Measurements from ENCODE around the gene FLNB. TPM values are rescaled to one million over a fixed set of nuclear protein-coding genes. Genes with fewer than 3 reads are reported as not detected.

Gene FLNB
- total and polyA plus RNA-seq, 8 donors = 80.1 to 126 (median 93.3) TPM

GRCh38 chr3:58023531-58023930, 15.3 kb downstream of the FLNB start:
- no peak overlapping the region for H3K27ac ChIP-seq
- intact Hi-C loops (cut with DNase I) = no loop called here
- no peaks in the 10 kb centered on the region for H3K36me3 ChIP-seq
- DNase-seq = no peak
- peaks cover 12 to 23% of the 10 kb centered on the region in 2 donors for H3K4me1 ChIP-seq
- H3K27me3 ChIP-seq = no peaks in the 10 kb centered on the region
- no peak overlapping the region for H3K4me3 ChIP-seq
- H3K9me3 ChIP-seq = no peaks in the 10 kb centered on the region
- TF ChIP-seq CTCF (IDR thresholded peaks at IDR 0.05) = no peak
- no peak for ATAC-seq

- Histone ChIP-seq H3K27ac (peak overlapping the region; percentile 26 to 45), H3K4me1 (peaks cover 12 to 13% of the 10 kb centered on the region in 2 donors), H3K36me3 (no peaks in the 10 kb centered on the region), H3K4me3 (no peak overlapping the region), H3K27me3 (no peaks in the 10 kb centered on the region), H3K9me3 (no peaks in the 10 kb centered on the region)
- TF ChIP-seq CTCF (IDR thresholded peaks at IDR 0.05) = no peak
- intact Hi-C loops (cut with DNase I) = no loop called here
- no peak for ATAC-seq
- no peak for DNase-seq
Observed at GRCh38 chr3:58025406-58025805, 17.2 kb downstream of the FLNB start.

- intact Hi-C loops (cut with DNase I) = no loop called here
- no peaks in the 10 kb centered on the region for H3K36me3 ChIP-seq
- DNase-seq (peak in 2 of 4 donors; percentile 61 to 84), ATAC-seq (peak; percentile 77)
- peaks cover 12 to 13% of the 10 kb centered on the region in 2 donors for H3K4me1 ChIP-seq
- no peak for TF ChIP-seq CTCF (IDR thresholded peaks at IDR 0.05)
- H3K9me3 ChIP-seq = no peaks in the 10 kb centered on the region
- no peaks in the 10 kb centered on the region for H3K27me3 ChIP-seq
- H3K27ac ChIP-seq = peak overlapping the region; percentile 44 to 45
- H3K4me3 ChIP-seq = no peak overlapping the region
Observed at GRCh38 chr3:58025837-58026569, 17.8 kb downstream of the FLNB start.

- Histone ChIP-seq H3K4me1 (peaks cover 12 to 13% of the 10 kb centered on the region in 2 donors), H3K4me3 (no peak overlapping the region), H3K9me3 (no peaks in the 10 kb centered on the region), H3K36me3 (no peaks in the 10 kb centered on the region), H3K27me3 (no peaks in the 10 kb centered on the region), H3K27ac (peak overlapping the region in 1 of 2 donors; percentile 44)
- intact Hi-C loops (cut with DNase I) = no loop called here
- TF ChIP-seq CTCF (IDR thresholded peaks at IDR 0.05) = no peak
- no peak for ATAC-seq
- no peak for DNase-seq
Observed at GRCh38 chr3:58026598-58026997, 18.4 kb downstream of the FLNB start.

- TF ChIP-seq CTCF (IDR thresholded peaks at IDR 0.05) = no peak
- H3K4me1 ChIP-seq = peaks cover 11 to 12% of the 10 kb centered on the region in 2 donors
- no peaks in the 10 kb centered on the region for H3K27me3 ChIP-seq
- ATAC-seq (no peak), DNase-seq (no peak)
- H3K36me3 ChIP-seq = no peaks in the 10 kb centered on the region
- intact Hi-C loops (cut with DNase I) = no loop called here
- no peaks in the 10 kb centered on the region for H3K9me3 ChIP-seq
- H3K4me3 ChIP-seq = no peak overlapping the region
- H3K27ac ChIP-seq = no peak overlapping the region
Observed at GRCh38 chr3:58027704-58028317, 19.6 kb downstream of the FLNB start.

Measured in left lung (tissue), 10 donors.